GM21786 (cell line): ENCODE results near the gene UBR3.
A peak's percentile ranks its signal among the peaks of the same experiment; 100 is the strongest.
"Not testable (repeated sequence)": the region's sequence is repeated elsewhere in the genome, so short reads cannot be mapped to it uniquely, and the experiment has no call there.

Experiments used
- ATAC-seq: cut with Tn5 transposase; IDR thresholded peaks from one replicate; pipeline ENCODE4 v1.9.1; 2021; ENCODE audit not compliant: unreplicated experiment

UBR3 gene, protein sequence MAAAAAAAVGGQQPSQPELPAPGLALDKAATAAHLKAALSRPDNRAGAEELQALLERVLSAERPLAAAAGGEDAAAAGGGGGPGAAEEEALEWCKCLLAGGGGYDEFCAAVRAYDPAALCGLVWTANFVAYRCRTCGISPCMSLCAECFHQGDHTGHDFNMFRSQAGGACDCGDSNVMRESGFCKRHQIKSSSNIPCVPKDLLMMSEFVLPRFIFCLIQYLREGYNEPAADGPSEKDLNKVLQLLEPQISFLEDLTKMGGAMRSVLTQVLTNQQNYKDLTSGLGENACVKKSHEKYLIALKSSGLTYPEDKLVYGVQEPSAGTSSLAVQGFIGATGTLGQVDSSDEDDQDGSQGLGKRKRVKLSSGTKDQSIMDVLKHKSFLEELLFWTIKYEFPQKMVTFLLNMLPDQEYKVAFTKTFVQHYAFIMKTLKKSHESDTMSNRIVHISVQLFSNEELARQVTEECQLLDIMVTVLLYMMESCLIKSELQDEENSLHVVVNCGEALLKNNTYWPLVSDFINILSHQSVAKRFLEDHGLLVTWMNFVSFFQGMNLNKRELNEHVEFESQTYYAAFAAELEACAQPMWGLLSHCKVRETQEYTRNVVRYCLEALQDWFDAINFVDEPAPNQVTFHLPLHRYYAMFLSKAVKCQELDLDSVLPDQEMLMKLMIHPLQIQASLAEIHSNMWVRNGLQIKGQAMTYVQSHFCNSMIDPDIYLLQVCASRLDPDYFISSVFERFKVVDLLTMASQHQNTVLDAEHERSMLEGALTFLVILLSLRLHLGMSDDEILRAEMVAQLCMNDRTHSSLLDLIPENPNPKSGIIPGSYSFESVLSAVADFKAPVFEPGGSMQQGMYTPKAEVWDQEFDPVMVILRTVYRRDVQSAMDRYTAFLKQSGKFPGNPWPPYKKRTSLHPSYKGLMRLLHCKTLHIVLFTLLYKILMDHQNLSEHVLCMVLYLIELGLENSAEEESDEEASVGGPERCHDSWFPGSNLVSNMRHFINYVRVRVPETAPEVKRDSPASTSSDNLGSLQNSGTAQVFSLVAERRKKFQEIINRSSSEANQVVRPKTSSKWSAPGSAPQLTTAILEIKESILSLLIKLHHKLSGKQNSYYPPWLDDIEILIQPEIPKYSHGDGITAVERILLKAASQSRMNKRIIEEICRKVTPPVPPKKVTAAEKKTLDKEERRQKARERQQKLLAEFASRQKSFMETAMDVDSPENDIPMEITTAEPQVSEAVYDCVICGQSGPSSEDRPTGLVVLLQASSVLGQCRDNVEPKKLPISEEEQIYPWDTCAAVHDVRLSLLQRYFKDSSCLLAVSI (N-terminal part only)

DNA sequence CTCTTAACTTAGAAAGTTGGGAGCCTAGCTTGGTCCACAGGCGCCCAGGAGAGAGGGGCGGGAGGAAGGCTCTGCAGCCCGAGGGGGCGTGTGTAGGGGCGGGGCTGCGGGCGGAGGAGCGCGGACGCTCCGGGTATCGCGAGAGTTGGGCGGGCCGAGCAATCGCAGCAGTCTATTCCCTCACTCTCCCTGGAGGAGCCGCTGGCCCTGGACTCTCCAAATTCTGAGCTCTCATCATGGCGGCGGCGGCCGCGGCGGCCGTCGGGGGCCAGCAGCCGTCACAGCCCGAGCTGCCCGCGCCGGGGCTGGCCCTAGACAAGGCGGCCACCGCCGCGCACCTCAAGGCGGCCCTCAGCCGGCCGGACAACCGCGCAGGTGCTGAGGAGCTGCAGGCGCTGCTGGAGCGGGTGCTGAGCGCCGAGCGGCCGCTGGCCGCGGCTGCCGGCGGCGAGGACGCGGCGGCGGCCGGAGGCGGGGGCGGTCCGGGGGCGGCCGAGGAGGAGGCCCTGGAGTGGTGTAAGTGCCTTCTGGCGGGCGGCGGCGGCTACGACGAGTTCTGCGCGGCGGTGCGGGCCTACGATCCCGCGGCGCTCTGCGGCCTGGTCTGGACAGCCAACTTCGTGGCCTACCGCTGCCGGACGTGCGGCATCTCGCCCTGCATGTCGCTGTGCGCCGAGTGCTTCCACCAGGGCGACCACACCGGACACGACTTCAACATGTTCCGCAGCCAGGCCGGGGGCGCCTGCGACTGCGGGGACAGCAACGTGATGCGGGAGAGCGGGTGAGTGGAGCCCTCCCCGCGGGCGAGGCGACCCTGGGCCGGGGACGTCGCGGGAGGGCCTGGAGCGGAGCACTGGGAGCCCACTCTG lies at the start of gene UBR3:
TSS of gene UBR3 (plus strand) at position 183 of the 869 bp plus-strand sequence. CDS start at position 237, 54 bp downstream.
- peak; percentile 80 for ATAC-seq

DNA sequence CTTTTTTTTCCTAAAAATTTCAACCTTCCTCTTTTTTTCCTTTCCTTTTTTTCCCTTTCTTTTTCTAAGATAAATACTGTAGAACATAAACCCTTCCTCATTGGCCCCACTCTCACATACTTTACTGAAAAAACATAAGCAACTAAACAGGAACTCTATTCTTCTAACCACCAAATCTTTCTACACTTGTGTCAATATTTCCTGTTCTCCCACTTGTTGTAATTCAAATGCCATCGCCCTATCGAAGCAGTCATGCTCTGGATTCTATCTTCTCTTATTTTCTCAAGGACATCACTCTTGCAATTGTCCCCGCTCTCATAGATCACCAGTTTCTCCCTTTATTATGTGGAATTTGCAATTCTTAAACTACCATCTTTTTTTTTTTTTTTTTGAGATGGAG lies 48.8 kb upstream of the UBR3 start:
- no peak for ATAC-seq

DNA sequence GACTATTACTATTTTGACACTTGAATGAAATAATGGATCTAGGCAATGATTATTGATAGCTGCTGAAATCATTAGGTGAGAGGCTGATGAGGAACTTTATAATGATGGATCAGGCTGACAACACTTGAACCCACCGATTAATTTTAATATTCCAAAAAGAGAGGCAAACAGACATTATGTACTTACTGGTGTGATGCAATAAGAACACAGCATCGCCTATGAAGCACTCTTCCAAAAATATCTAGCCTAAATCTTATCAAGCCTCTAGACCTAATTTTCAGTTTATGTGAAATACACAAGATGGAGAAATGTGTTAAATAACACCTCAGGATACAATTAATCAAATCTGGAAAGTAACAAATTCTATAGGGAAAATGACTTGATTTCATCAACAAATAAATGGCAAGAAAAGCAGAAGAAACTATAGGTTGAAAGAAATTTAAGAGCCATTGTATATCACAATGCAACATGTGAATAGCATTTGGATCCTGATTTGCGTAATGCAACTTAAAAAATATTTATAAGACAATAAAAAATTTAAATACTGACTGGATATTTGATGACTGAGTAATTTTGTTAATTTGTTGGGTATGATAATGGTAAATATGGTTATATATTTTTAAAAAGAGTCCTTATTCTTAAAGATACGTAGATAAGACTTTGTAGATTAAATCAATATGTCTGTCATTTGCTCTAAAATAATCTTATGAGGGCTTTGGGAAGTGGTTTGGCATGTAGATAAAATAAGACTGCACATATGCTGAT lies 45.8 kb upstream of the UBR3 start:
- no peak for ATAC-seq

DNA sequence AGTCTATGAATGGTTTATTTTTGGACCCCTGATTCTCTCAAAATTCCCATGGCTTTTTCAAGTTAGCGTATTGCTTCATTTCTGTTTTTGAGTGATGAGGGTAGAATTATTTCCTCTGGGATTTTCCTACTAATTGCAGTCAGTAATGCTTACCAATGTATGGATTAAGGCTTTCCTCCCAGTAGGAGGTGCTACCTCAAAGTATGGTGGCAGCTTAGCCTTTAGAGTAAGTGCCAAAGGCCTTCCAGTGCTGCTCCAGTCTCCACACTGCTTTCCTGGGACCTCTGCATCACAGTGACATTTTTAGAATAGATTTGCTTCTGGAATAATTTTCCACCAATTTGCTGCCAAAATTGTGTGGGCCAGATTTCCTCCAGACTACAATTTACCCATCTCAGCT lies 44.7 kb upstream of the UBR3 start:
- no peak for ATAC-seq

DNA sequence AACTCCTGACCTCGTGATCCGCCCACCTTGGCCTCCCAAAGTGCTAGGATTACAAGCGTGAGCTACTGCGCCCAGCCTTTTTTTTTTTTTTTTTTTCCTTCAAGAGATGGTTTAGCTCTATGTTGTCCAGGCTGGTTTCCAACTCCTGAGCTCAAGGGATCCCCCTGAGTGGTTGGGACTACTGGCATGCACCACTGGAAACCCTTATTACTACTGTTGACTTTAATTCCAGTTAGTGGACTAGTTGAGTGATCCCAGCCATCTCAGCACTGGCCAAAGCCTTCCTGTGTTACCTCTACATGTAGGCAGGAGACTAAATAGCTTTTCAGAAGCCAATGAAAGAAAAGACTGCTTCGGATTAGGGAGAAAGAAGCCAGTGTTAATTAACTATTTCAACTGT lies 36.7 kb upstream of the UBR3 start:
- ATAC-seq = no peak

DNA sequence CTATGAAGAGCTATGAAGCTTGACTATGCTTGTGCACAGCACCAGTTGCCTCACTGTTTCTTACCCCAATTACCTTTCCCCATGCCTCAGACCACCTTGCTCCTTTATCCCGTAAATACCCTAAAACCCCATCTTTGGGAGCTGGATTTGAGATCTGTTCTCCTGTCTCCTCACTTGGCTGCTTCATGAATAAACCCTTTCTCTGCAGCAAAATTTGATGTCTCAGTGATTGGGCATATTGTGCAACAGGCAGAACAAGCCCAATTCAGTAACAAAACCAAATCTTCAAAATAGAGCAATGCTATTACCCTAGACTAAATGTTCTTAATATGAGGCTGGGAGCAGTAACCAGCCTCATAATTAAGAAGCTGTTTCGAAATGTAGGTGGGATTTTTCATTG lies 32.1 kb upstream of the UBR3 start:
- ATAC-seq = no peak

DNA sequence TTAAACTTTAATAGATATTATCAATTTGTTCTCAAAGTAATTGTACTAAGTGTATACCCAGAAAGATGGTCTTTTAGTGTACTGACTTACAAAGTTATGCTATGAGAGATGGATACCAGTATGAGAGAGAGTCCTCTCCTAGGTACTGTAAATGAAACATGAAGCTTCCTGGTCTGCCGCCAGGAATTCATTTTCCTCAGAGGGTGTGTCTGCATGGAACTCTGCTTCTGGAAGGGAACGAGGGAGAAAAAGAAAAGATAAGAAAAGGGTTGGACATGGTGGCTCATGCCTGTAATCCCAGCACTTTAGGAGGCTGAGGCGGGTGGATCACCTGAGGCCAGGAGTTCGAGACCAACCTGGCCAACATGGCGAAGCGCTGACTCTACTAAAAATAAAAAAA lies 30.8 kb upstream of the UBR3 start:
- ATAC-seq = no peak

DNA sequence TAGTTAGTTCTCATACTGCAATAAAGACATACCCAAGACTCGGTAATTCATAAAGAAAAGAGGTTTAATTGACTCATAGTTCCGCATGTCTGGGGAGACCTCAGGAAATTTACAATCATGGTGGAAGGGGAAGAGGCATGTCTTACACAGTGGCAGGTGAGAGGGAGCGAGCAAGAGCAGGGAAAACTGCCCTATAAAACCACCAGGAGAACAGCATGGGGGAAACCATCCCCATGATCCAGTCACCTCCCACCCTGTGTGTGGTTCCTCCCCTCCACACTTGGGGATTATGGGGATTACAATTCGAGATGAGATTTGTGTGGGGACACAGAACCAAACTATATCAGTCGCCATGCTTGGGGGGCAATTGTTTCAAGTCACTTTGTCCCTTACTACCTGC lies 29.7 kb upstream of the UBR3 start:
- no peak for ATAC-seq

DNA sequence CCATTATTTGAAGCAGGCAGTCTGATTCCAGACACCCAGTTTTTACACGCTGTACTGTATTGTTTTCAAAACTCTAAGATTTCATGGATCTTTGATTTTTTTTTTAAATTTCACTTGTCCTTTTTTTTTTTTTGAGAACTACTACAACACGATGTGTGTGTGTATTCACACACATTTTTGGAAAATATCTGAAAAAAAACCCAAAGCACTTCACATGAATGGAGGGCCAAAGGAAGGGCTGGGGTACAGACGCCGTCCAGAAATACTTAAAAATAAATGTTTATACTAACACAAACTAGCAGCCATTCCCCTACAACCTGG lies 28.9 kb upstream of the UBR3 start:
- no peak for ATAC-seq

DNA sequence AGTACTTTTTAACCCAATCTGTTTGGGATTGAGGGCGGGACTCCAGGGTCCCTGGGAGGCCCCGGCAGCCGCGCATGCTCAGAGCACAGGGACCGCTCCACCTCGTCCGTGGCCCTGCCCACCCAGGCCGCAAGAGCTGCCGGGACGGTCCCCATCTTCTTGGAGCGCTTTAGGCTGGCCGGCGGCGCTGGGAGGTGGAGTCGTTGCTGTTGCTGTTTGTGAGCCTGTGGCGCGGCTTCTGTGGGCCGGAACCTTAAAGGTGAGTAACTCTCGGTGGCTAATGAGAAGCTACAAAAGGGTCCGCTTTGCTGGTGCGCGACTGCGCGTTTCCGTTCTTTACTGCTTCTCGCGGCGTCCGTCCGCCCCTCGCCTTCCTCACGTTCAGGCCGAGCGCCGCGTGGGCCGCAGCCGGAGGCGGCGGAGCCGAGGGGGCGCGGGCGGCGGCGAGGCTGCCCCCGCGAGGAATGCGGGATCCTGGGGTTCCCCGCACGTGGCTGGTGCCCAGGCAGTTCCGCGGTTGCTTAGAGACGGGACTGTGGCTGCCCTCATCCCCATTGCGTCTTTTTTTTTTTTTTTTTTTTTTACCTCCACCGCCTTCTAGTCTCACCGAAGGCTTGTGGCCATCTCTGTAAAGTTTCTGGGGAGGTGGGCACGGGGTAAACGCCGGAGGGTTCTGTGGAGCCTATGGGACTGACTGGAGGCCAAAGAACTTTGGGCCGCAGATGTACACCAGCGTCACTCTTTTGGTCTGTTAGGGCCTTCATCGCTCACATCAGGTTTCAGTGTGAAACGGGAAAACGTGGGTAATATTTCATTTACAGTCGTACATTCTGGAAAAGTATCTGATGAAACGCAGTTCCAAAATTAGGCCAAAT lies 28.3 kb upstream of the UBR3 start, which contains the start of gene SSB:
TSS of gene SSB (plus strand) at position 154 of the 875 bp plus-strand sequence. CDS start 2,090 bp downstream, outside the sequence.
- peak; percentile 97 for ATAC-seq

DNA sequence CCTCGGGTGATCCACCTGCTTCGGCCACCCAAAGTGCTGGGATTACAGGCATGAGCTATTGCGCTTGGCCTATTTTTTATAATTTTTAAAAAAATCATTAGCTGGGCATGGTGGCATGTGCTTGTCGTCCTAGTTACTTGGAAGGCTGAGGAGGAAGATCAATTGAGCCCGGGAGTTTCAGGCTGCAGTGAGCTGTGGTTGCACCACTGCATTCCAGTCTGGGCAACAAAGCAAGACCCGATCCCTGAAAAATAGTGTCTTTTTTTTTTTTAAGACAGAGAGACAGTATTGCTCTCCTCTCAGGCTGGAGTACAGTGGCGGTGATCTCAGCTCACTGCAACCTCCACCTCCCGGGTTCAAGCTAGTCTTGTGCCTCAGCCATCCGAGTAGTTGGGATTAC lies 23.8 kb upstream of the UBR3 start:
- ATAC-seq = no peak

DNA sequence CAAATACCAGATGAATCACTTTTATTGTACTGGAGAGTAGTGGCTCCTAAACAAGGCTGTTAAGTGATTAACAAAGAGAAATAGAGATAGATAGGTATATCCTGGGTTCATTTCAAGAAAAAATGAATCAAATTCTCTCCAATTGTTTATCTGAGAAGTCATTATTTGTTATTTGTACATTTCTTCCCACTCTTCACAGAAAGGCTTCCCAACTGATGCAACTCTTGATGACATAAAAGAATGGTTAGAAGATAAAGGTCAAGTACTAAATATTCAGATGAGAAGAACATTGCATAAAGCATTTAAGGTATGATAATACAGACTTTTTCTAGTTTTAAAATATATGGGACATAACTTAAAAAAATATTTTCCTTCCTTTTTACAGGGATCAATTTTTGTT lies 20.7 kb upstream of the UBR3 start:
- ATAC-seq = no peak

DNA sequence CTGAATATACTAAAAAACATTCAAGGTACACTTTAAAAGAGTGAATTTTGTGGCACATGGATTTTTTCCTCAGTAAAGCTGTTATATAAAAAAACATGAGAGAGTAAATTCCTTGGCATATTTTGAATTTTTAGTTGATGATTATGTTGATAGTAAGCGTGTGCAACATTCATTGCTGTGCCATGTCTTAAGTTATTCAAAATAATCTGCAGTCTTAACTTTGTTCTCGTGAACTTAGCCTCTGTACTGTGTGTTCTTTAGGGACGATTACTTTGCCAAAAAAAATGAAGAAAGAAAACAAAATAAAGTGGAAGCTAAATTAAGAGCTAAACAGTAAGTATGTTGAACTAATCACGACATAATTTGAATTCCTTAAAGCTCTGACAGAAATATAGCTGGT lies 19.0 kb upstream of the UBR3 start:
- no peak for ATAC-seq

DNA sequence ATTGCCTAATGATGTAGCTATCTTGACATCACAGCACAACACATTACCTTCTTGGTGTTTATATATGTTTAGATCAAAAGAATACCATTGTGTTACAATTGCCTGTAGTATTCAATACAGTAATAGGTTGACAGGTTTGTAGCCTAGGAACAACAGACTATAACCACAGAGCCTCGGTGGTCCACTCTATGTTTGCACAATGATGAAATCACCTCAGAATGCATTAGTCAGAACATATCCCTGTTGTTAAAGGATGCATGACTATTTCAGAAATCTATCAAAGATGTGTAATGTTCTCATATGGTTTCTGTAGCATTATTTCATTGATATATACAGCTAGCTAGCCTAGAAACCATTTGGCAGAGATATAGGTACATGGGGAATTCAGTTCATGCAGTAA lies 11.4 kb upstream of the UBR3 start:
- no peak for ATAC-seq

DNA sequence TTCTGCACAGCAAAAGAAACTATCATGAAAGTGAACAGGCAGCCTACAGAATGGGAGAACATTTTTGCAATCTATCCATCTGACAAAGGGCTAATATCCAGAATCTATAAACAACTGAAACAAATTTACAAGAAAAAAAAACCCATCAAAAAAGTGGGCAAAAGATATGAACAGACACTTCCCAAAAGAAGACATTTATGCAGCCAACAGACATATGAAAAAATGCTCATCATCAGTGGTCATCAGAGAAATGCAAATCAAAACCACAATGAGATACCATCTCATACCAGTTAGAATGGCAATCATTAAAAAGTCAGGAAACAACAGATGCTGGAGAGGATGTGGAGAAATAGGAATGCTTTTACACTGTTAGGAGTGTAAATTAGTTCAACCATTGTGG lies 10.3 kb upstream of the UBR3 start:
- ATAC-seq = not testable (repeated sequence)

DNA sequence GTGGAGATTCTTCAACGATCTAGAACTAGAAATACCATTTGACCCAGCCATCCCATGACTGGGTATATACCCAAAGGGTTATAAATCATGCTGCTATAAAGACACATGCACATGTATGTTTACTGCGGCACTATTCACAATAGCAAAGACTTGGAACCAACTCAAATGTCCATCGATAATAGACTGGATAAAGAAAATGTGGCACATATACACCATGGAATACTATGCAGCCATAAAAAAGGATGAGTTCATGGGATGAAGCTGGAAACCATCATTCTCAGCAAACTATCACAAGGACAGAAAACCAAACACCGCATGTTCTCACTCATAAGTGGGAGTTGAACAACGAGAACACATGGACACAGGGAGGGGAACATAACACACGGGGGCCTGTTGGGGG lies 9.9 kb upstream of the UBR3 start:
- ATAC-seq = not testable (repeated sequence)

DNA sequence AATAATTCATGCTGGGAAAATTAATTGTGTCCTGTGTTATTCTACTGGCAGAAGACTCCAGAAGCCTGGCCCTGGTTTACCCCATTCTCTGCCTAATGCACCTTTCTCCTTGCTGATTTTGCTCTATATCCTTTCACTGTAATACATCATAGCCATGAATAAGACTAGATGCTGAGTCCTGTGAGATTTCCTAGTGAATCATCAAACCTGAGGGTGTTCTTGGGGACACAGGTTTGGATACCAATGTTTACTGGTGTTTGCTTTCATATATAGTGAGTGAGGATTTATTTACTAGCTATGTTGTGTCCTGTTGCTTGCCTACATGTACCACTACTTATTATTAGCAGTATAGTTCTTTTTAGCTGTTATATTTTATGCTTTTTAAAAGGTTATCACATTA lies 9.0 kb upstream of the UBR3 start:
- ATAC-seq = no peak

DNA sequence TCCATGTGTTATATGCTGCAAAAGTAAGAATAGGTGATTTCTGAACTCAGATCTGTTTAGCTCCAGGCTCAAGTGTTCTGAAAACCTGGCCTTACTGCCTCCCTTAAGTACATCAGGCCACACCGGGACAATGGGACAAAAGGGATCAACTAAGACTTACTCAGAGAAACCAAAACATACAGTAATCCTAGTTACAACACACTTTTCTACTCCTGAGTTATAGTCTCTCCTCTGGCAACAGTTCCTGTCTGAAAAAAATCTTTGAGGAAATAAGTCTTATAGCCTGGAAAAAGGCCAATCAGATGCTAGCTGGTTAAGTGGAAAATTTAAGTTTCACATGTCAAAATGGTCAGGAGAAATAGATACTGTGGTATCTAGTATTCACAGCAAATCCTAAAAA lies 8.1 kb upstream of the UBR3 start:
- ATAC-seq = no peak

DNA sequence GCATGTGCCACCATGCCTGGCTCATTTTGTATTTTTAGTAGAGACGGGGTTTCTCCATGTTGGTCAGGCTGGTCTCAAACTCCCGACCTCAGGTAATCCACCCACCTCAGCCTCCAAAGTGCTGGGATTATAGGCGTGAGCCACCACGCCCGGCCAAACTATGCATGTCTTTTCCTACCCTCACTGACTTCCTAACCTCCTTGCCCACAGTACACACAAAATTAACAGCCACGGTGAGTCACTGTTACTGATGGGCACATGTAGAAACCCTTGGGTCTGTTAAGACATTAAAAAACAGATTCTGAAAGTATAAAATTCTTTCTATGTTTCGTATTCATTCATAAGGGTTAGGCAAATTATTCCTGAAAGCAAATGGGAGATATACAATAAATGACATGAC lies 7.2 kb upstream of the UBR3 start:
- not testable (repeated sequence) for ATAC-seq
